NT2/D1 (cell line): ENCODE measurements around the gene HTR7.

ENCODE experiments used
- SUZ12 ChIP-seq: IDR thresholded peaks from 2 replicates; pipeline ENCODE4 v1.6.1; 2011; ENCODE audit not compliant: insufficient read length, insufficient read depth; ENCODE audit errors: extremely low read depth
- YY1 ChIP-seq: IDR thresholded peaks from 2 replicates; pipeline ENCODE4 v1.6.1; 2011; ENCODE audit not compliant: insufficient read length, insufficient read depth
- ZNF274 ChIP-seq: IDR thresholded peaks from 2 replicates; pipeline ENCODE4 v1.6.1; 2011; ENCODE audit warnings: mild to moderate bottlenecking, low read depth, low read length

DNA sequence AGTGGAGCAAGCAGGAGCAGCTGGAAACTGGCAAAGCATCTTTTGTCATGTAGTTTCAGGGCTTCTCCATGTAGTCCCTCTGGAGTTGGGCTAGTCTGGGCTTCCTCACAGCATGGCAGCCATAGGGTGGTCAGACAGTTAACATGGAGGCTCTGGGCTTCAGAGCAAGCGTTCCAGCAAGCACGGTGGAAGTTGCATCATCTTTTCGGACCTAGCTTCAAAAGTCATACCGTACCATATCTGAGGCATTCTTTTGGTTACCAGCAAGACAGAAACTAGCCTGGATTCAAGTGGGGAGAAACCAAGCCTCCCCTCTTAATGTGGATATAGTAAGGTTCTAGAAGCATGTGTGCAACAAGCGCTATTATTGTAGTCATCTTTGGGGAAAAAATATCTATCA is 135.0 kb downstream of the HTR7 start:
- TF ChIP-seq YY1 (no peak), SUZ12 (no peak), ZNF274 (no peak)
